ENCODE results near the gene DAZAP1.
"Not testable (repeated sequence)": the region's sequence is repeated elsewhere in the genome, so short reads cannot be mapped to it uniquely, and the experiment has no call there.

GRCh38 chr19:1420085-1420484 lies 12.7 kb downstream of the DAZAP1 start:
- not testable (repeated sequence) for TF ChIP-seq SUZ12 (IDR thresholded peaks at IDR 0.05; ENCODE audit: extremely low read depth, insufficient read depth, insufficient read length); YY1 (IDR thresholded peaks at IDR 0.05; ENCODE audit: insufficient read depth, insufficient read length); ZNF274 (IDR thresholded peaks at IDR 0.05; ENCODE audit: low read depth, low read length)
